IMR-90 (cell line): Measurements from ENCODE around the gene ANO9.

Experiments used
- POLR2A ChIP-seq: IDR thresholded peaks from 2 replicates; pipeline ENCODE4 v1.6.1; 2012; ENCODE audit warnings: mild to moderate bottlenecking, low read depth, low read length
- TF ChIP-seq, protein P1 (sequence below): conservative IDR thresholded peaks from 2 replicates; pipeline ENCODE4 v1.5.1; 2012; ENCODE audit warnings: mild to moderate bottlenecking, low read depth, low read length, improper control_type of control experiment

DNA sequence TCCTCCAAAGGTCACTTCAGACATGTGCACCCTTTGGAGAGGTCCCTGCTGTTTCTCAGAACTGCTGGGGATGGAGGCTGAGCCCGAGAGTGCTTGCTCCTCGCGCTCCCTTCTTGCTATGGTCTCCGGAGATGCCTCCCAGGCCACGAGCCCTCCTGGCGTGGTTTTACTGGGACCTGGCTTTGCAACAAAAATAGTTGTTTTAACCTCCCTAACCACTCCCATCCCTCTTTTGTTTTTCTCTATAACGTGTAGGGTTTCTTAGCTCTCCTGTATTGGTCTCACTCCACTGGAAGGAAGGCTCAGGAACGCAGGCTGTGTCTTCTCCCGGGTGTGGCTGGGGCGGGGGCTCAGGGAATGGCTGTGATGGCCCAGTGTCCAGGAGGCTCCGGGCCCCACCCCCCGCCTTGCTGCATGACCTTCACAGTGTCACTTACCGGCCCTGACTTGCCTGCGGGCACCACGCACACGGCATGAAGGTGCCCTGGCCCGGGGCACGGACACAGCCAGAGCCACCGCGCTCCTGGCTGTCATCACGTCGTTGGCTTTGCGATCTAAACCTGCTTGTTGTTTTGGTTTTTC is 13.8 kb upstream of the ANO9 start:
- TF ChIP-seq, protein P1, sequence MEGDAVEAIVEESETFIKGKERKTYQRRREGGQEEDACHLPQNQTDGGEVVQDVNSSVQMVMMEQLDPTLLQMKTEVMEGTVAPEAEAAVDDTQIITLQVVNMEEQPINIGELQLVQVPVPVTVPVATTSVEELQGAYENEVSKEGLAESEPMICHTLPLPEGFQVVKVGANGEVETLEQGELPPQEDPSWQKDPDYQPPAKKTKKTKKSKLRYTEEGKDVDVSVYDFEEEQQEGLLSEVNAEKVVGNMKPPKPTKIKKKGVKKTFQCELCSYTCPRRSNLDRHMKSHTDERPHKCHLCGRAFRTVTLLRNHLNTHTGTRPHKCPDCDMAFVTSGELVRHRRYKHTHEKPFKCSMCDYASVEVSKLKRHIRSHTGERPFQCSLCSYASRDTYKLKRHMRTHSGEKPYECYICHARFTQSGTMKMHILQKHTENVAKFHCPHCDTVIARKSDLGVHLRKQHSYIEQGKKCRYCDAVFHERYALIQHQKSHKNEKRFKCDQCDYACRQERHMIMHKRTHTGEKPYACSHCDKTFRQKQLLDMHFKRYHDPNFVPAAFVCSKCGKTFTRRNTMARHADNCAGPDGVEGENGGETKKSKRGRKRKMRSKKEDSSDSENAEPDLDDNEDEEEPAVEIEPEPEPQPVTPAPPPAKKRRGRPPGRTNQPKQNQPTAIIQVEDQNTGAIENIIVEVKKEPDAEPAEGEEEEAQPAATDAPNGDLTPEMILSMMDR: no peak
- TF ChIP-seq POLR2A: no peak
